IPS-NIHi7 (cell line): Measurements from ENCODE around the gene KLHL22.
A peak's percentile ranks its signal among the peaks of the same experiment; 100 is the strongest.
"Not testable (repeated sequence)": the region's sequence is repeated elsewhere in the genome, so short reads cannot be mapped to it uniquely, and the experiment has no call there.

Experiments
- DNase-seq: peaks from one replicate; pipeline ENCODE4 v3.0.0; 2012; ENCODE audit warnings: mixed read lengths; ENCODE audit errors: extremely low spot score

The KLHL22 gene

DNA sequence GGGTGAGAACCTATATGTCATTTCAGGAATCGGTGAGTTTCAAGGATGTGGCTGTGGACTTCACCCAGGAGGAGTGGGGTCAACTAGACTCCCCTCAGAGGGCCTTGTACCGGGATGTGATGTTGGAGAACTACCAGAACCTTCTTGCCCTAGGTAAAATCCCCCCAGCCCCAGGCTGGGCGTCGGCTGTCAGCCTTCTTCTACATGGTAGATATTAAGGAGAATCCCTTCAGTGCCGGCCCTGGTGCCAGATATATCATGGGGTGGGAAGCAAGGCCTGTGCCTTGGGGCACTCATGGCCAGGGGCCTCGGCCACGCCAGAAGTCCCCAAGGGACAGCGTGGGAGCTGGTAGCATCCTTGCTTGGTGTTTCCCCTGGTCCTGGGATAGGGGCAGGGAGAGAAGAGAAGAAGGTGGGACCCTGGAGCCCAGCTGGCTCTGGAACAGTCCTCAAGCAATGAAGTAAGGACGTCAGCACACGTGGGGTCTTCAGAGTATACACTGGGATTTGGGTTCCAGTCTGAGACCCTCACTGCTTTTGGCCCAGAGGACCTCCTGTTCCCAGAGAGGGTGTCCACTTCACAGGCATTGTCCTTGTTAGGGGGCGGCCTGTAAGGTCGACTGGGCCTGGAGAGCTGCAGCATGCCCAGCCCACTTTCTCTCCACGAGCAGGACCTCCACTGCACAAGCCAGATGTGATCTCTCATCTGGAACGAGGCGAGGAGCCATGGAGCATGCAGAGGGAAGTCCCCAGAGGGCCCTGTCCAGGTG lies 94.8 kb downstream of the KLHL22 start:
- DNase-seq: no peak

DNA sequence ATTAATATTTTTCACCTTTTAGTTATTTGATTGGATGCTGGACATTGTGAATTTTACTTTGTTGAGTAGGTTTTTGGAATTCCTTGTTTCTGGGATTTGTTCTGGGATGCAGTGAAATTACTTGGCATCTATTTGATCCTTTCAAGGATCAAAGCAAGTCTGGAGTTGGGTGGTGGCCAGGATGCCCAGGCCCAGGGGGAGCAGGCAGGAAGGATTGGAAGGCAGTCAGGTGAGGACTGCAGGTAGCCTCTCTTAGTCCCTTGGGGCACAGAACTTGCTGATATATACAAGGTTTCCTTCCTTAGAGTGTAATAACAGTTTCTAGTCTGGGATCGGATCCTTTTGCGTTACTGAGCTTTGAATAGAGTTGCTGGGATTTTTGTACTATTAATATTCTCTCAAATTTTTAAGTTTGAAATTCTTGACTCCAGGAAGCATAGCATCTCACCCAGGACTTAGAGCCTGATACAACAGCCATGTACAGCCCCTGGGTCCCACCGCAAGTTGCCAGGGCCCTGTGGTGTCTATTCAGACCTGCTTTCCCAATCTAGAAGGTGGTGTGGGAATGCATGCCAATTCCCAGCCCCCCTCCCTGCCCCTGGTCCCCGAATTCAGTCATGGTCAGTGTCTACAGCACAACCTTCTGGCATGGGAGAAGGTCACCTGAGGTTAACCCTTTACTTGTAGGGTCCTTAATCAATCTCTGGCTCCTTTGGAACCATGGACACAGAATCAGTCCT lies 95.6 kb downstream of the KLHL22 start:
- no peak for DNase-seq

DNA sequence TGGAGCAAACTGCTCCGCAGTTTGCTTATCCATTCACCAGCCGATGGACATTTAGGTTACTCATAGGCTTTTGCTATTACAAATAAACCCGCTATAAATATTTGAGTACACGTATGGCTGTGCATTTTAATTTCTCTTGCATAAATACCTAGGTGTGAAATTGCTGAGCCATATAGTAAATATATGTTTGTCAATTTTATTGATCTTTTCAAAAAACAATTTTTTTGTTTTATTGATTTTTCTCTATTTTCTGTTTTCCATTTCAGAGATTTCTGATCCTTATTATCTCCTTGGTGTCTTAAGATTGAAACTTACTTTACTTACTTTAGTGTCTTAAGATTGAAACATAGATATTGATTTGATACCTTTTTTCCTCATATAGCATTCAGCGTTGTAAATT lies 97.2 kb downstream of the KLHL22 start:
- DNase-seq: no peak

DNA sequence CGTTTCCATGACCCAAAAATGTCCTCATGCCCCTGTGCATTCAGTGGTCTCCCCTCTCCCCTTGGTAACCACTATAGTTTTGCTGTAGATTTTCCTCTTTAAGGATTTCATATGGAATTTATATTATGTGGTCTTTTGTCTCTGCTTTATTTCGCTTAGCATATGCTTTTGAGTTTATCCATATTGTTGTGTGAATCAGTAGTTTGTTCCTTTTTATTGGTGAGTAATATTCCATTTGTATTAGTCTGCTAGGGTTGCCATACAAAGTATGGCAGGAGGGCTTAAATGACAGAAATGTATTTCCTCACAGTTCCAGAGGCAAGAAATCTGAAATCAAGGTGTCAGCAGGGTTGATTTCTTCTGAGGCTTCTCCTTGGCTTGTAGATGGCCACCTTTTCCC lies 98.1 kb downstream of the KLHL22 start:
- DNase-seq: no peak

DNA sequence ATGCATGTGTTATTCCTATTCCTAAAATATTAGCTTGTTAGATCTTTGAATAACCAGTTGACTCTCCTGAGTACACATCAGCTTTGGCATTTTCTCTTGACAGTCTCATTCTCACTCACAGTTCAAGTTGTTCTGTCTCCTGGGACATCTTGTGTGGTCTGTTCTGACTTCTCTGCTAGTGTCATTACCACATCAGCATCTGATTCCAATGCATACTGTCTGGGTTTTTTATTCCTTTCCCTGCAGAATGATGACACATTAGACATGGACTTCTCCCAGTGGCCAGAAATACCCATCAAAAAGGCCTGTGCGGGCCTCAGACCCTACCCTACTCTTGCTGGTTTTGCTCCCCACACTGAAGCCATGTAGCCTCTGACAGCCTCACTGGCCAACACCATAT lies 99.0 kb downstream of the KLHL22 start:
- no peak for DNase-seq

DNA sequence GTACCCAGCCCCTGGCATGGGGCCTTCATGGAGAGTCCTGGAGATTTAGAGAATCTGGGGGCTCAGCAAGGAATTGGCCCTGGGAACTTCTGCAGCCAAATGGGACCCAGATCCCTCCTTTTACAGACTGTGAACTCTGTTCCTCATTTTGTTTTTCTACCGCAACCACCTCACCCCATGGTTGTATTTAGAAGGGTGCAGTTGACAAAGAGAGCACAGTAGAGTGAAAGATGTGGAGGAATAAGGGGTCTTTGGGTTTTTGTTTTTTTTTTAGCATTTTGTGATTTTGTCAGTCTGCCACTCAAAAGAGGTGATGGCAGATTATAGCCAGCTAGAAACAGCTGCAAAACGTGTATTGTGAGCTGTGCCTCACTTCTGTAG lies 99.7 kb downstream of the KLHL22 start:
- no peak for DNase-seq

DNA sequence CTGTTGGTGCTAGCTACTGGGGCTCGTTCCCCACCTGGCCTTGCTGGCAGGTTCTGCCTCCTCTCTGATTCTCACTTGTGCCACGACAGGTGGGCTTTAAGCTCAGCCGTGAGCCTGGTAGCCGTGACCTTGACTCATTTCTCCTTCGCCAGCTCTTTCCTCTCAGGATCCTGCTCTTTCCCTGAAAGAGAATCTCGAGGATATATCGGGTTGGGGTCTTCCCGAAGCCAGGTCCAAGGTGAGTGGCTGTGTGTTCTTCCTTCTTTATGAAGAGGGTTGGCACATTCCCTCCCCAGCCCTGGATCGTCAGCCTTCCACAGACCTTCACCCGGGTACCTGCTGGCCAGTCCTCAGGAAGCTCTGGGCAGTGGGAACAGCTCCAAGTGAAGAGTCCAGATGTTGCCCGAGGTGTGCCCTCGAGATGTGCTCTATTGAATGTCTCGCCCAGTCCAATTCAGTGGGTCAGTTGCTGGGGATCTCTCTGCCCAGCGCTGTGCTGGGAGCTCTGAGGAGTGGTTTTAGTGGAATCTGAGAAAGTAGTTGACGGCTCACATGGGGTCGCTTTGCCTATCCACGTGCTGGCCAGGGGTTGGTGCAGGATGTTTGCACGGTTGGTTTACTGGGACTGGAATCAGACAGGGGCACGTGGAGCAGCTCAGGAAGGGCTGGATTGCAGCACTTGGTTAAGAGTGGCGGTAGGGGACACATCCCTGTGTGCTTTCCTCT lies 100.3 kb downstream of the KLHL22 start:
- no peak for DNase-seq

DNA sequence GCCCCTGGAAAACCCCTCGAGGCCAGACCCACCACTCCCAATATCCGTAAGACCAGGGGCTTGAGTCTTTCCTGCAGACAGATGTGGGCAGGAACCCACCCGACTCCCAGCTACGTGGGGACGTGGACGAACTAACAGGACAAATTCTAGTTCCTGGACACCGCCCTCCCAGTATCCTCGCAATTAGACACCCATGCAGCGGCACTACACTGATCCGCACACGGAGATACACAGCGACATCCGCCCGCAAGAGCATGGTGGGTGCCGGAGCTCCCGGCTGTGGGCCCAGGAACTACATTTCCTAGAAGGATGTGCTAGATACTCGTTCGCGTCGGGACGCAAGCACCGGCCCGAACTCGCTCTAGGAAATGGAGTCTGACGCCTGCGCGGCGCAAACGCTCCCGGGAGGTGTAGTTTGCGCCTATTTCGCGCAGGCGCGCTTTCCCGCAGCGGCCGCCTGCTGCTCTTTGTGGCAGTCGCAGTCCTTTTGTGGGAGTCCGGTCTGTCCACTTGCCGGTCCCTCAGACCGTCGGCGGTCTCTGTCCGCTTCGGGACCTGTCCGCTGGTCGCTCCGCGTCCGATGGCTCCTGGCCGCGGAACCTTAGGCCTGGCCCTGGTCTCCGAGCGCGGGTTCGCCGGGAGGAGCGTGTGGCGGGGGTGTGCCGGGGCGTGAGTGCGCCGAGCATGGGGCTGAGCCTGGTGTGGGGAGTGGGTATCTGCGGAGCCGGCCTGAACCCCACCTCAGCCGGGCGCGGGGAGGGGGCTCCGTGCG lies 101.7 kb downstream of the KLHL22 start, which contains the start of gene ZNF74:
Gene ZNF74 (plus strand): TSS at position 447 of the 772 bp plus-strand sequence. CDS start 478 bp downstream, outside the sequence.
- peak; percentile 89 for DNase-seq

DNA sequence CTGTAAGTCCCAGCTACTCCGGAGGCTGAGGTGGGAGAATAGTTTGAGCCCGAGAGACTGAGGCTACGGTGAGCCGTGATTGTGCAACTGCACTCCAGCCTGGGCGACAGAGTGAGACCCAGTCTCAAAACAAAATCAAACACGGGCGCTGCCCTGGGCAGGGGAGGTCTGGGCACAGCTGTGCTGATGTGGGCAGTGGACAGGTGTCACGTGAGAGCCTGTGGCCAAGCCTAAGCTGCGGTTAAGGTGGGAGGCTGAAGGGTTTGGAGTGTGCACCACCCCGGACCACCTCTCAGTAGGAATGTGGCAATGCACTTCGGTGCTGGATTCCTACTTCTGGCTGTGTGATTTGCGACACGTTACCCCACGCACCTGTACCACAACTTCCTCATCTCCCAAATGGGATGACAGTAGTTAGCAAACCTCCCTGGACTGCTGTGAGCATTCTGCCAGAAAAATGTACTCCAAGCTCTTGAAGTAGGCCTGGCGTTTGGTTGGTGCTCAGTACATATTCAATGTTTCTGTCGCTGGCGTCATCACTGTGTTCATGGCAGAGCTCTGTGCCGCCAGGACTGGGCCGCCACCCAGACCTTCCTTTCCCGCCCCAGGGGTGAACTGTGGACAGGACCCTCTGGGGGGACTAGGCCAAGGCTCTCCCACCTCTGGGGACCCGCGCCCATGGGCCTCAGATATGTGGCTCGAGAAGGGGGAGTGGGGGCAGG lies 102.5 kb downstream of the KLHL22 start:
- DNase-seq: no peak

DNA sequence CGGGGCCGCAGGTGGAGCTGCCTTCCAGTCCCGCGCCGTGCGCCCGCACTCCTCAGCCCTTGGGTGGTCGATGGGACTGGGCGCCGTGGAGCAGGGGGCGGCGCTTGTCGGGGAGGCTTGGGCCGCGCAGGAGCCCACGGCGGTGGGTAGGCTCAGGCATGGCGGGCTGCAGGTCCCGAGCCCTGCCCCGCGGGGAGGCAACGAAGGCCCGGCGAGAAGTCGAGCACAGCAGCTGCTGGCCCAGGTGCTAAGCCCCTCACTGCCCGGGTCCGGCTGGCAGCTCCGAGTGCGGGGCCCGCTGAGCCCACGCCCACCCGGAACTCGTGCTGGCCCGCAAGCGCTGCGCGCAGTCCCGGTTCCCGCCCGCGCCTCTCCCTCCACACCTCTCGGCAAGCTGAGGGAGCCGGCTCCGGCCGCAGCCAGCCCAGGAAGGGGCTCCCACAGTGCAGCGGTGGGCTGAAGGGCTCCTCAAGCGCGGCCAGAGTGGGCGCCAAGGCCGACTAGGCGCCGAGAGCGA lies 103.2 kb downstream of the KLHL22 start:
- not testable (repeated sequence) for DNase-seq
